ENCODE measurements around the gene PRDM11. TPM values are rescaled to one million over a fixed set of nuclear protein-coding genes. Genes with fewer than 3 reads are reported as not detected.

Gene PRDM11
- total RNA-seq, 1 experiment from 2014 or later, result 14.7 TPM

DNA sequence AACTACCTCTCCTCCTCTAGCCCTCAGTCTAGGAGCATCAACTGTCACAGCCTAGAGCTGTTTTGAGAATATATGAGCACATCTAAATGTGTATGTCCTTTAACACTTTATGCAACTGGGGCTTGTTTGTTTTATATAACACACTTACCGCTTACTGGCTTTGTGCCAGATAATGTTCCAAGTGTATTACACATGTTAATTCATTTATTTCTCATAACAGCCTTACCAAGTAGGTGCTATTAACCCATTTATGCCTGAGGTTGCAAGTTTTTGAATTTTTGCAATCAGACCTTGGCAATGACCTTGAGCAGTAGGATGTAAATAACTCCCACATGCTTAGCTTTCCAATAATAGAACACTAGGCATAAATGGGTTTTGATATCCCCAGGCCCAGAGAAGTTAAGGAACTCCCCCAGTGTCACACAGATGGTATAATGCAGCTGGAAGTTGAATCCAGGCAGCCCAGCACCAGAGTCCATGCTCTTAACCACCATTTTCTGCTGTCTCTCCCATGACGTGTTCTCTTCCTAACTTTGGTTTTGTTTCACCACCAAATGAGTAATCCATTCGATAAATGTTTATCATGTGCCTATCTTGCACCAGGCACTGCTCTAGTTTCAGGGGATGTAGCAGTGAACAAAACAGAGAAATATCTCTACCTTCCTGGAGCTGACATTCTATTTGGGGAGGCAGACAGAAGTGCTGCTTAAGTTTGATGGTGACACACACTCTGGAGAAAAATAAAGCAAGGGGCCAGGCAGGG, 23.1 kb downstream of the PRDM11 start:
- H3K27me3 ChIP-seq, result no peaks in the 10 kb centered on the region
- no peak for DNase-seq
- H3K36me3 ChIP-seq, result no peaks in the 10 kb centered on the region
- no peaks in the 10 kb centered on the region for H3K9me3 ChIP-seq (replicated peaks)
- H3K4me3 ChIP-seq, result no peak overlapping the region
- no peaks in the 10 kb centered on the region for H3K4me1 ChIP-seq
- H3K27ac ChIP-seq, result no peak overlapping the region

DNA sequence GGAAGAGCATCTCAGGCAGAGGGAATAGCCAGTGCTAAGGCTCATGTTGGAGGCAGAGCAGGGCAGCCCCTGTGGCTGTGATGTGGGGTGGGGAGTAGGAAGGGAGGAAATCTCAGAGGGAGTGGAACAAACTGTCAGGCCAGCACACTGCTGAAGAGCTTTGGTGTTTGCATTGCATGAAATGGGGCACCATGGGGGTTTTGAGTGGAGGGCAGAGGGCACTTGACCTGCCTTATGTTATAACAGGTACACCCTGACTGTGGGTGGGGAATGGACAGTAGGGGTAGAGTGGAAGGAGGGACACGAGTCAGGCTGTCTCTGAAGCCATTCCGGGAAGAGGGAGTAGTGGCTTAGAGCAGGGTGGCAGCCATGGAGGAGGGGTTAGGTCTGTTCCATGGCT, 24.0 kb downstream of the PRDM11 start:
- no peaks in the 10 kb centered on the region for H3K4me1 ChIP-seq
- H3K9me3 ChIP-seq (replicated peaks), result no peaks in the 10 kb centered on the region
- no peak overlapping the region for H3K4me3 ChIP-seq
- H3K27me3 ChIP-seq, result no peaks in the 10 kb centered on the region
- H3K36me3 ChIP-seq, result no peaks in the 10 kb centered on the region
- no peak for DNase-seq
- H3K27ac ChIP-seq, result no peak overlapping the region

DNA sequence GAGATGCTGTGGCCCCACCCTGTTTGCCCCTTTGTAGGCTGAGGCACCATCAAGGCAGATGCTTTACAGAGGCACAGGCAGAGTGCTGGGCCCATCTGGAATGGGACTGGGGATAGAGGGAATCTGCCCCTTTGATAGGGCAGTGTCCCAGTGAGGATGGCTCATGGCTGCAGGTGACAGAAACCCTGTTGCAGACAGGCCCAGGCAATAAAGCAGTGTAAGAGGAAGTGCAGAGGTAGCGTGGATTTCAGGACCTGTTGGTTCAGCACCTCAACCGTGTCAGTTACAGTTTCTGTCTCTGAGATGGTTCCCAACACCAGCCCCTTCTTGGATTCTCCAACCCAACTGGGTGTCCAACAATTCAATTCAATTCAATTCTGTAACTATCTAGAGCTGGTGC, 25.1 kb downstream of the PRDM11 start:
- H3K4me1 ChIP-seq, result no peaks in the 10 kb centered on the region
- H3K27me3 ChIP-seq, result no peaks in the 10 kb centered on the region
- DNase-seq, result no peak
- H3K4me3 ChIP-seq, result no peak overlapping the region
- no peaks in the 10 kb centered on the region for H3K9me3 ChIP-seq (replicated peaks)
- no peak overlapping the region for H3K27ac ChIP-seq
- H3K36me3 ChIP-seq, result no peaks in the 10 kb centered on the region

DNA sequence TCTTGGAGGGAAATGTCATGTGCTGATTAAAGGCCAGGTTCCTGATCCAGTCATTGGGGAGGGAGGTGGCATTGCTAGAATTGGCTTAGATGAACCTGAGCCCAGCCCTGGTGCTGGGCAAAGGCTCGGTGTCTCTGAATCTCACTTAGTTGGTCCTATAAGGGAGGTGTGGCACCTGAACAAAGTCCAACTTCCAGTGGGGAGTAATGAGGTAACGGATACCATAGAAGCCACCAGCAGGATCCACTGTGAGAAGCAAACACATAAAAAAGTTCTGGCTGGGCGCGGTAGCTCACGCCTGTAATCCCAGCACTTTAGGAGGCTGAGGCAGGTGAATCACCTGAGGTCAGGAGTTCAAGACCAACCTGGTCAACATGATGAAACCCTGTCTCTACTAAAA, 26.6 kb downstream of the PRDM11 start:
- Histone ChIP-seq H3K4me3 (no peak overlapping the region), H3K27me3 (no peaks in the 10 kb centered on the region), H3K27ac (no peak overlapping the region), H3K9me3 (replicated peaks) (no peaks in the 10 kb centered on the region), H3K4me1 (no peaks in the 10 kb centered on the region; the same call in 1 of the 2 replicates), H3K36me3 (no peaks in the 10 kb centered on the region)
- no peak for DNase-seq

DNA sequence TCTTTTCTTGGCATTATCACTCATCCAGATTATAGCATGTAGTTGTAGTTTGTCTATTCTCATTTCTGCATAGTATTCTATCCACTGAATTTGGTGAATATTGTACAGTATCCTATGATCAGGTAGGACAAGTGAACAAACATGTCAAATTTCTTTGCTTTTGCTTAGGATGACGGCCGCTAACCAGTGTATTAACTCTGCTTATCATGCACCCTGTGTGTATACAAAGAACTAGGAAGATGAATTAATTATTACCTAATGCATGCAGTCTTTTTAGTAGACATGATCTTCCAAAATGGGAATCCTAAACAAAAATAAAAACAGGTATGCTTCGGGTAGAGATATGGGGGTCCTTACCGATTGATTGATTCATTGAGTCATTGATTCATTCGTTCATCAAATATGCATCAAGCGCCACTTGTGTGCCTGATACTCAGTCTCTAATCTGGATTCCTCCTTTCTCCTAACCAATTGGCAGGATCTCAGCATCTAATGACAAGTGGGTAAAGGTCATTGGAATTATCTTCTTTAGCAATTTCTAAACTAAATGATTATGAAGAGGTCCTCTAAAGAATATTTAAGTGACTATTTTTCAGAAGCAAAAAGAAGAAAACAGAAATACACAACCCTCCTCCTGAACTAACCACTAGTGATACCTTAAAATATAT, 27.9 kb downstream of the PRDM11 start:
- no peaks in the 10 kb centered on the region for H3K36me3 ChIP-seq
- no peaks in the 10 kb centered on the region for H3K9me3 ChIP-seq (replicated peaks)
- no peak overlapping the region for H3K27ac ChIP-seq
- DNase-seq, result no peak
- no peaks in the 10 kb centered on the region for H3K27me3 ChIP-seq
- no peak overlapping the region for H3K4me3 ChIP-seq
- peaks cover under 1% of the 10 kb centered on the region; the same call in 1 of the 2 replicates for H3K4me1 ChIP-seq

DNA sequence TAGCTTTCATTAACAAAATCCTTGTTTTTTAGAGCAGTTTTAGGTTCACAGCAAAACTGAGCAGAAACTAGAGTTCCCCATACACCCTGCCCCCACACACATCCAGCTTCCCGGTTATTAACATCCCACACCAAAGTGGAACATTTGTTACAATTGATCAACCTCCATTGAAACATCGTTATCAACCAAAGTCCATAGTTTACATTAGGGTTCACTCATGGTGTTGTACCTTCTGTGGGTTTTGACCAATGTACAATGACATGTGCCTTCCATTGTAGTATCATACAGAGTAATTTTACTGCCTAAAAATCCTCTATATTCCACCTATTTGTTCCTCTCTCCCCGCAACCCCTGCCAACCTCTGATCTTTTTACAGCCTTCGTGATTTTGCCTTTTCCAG, 28.5 kb downstream of the PRDM11 start:
- H3K36me3 ChIP-seq, result no peaks in the 10 kb centered on the region
- no peaks in the 10 kb centered on the region for H3K27me3 ChIP-seq
- no peak for DNase-seq
- no peak overlapping the region for H3K4me3 ChIP-seq
- no peak overlapping the region for H3K27ac ChIP-seq
- peaks cover 6% of the 10 kb centered on the region; the same call in 1 of the 2 replicates for H3K4me1 ChIP-seq
- H3K9me3 ChIP-seq (replicated peaks), result no peaks in the 10 kb centered on the region

DNA sequence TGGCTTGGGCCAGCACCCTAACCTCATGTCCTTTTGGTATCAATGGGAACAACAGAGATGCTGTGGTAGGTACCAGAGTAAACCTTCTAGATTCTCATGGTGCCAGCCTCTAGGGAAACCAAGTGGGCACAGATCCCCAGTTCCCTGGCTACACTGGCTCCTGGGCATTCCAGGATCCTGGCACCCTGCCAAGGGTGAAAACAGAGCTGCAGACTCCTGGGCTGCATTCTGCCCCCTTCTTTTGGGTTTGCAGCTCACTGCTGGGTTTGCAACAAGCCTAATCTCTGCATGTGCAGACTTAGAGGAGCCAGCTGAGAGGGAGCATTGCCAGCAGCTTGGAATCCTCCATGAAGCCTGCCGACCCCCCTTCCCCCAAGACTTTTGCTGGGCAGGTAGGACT, 30.6 kb downstream of the PRDM11 start:
- no peaks in the 10 kb centered on the region for H3K9me3 ChIP-seq (replicated peaks)
- DNase-seq, result peak in 1 of 2 experiments; percentile 36
- no peaks in the 10 kb centered on the region for H3K27me3 ChIP-seq
- H3K4me1 ChIP-seq, result peaks cover 12% of the 10 kb centered on the region; the same call in 1 of the 2 replicates
- no peaks in the 10 kb centered on the region for H3K36me3 ChIP-seq
- no peak overlapping the region for H3K4me3 ChIP-seq
- no peak overlapping the region for H3K27ac ChIP-seq

DNA sequence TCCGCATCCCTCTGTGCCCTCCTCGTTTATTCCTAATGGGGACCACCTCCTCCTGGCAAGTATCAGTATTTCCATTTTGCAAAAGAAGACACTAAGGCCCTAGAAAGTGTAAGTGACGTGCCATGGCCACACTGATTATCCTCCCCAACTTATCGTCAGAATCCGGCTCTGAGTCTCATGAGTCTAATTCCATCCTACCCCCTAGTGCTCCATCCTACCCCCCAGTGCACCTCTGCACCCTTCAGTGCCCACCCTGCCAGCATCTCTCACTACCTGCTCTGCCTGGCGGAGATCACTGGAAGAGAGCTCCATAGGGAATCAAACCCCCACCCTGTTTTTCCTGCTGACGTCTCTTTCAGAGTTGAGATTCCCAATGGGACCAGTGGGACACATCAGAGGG, 31.8 kb downstream of the PRDM11 start:
- H3K27ac ChIP-seq, result no peak overlapping the region
- H3K4me3 ChIP-seq, result no peak overlapping the region
- peaks cover 12% of the 10 kb centered on the region; the same call in 1 of the 2 replicates for H3K4me1 ChIP-seq
- no peak for DNase-seq
- no peaks in the 10 kb centered on the region for H3K9me3 ChIP-seq (replicated peaks)
- H3K27me3 ChIP-seq, result no peaks in the 10 kb centered on the region
- peaks cover under 1% of the 10 kb centered on the region; the same call in 1 of the 2 replicates for H3K36me3 ChIP-seq

DNA sequence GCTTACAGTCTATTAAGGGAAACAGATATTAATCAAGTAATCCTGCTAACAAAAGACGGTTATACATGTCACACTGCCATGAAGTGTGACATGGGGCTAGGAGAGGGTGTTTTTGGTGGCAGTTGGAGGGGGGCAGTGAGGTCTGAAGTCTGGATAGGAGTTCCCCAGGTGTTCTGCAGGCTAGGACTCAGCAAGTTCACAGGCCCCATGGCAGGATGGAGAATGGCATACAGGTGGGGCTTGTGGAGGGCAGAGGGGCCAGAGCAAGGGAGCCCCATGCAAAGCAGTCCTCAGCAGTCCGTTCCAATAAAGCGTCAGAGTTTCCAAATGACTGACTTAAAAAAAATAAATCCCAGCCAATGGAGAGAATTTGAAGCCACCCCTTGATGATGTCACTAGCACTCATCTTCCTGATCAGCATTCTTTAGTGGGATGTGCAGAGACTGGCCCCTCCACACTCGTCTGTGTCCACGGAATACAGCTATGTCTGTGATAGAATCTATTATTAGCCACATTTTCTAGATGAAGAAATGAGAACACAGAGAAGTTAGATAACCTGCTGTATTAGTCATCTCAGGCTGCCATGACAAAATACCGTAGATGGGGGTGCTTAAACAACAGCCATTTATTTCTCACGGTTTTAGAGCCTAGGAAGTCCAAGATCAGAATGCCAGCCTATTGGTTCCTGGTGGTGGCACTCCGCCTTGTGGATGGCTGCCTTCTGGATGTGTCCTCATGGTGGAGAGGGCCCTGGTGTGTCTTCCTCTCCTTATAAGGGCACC, 32.6 kb downstream of the PRDM11 start:
- Histone ChIP-seq H3K27me3 (no peaks in the 10 kb centered on the region), H3K36me3 (peaks cover 10% of the 10 kb centered on the region; the same call in 1 of the 2 replicates), H3K9me3 (replicated peaks) (no peaks in the 10 kb centered on the region), H3K4me1 (peaks cover 12% of the 10 kb centered on the region; the same call in 1 of the 2 replicates), H3K4me3 (no peak overlapping the region), H3K27ac (no peak overlapping the region)
- no peak for DNase-seq

DNA sequence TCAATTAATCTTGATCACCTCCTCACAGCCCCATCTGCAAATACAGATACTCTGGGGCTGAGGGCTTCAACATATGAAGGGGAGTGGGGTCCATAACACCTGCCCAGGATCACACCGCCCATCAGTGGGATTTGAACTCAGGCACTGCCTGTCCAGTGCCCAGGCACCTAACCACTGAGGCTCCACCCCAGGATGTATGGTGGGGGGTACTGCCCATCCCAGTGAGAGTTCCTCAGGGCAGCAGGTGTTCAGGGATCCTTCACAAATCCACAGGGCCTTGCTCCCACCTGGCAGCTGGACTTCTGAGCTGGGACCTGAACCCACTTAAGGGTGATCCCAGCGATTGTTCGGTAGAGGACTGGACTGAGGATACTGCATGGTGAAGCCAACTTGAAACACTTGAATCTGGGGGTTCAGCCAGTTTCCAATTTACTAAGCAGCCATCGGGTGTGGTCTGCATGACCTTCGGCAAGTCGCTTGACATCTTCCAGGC, 33.3 kb downstream of the PRDM11 start:
- Histone ChIP-seq H3K9me3 (replicated peaks) (no peaks in the 10 kb centered on the region), H3K4me1 (peaks cover 12% of the 10 kb centered on the region; the same call in 1 of the 2 replicates), H3K36me3 (peaks cover 11% of the 10 kb centered on the region; the same call in 1 of the 2 replicates), H3K27ac (peak overlapping the region; percentile 45; the same call in 1 of the 2 replicates), H3K27me3 (no peaks in the 10 kb centered on the region), H3K4me3 (peak overlapping the region; percentile 83)
- DNase-seq, result peak in 1 of 2 experiments; percentile 24

DNA sequence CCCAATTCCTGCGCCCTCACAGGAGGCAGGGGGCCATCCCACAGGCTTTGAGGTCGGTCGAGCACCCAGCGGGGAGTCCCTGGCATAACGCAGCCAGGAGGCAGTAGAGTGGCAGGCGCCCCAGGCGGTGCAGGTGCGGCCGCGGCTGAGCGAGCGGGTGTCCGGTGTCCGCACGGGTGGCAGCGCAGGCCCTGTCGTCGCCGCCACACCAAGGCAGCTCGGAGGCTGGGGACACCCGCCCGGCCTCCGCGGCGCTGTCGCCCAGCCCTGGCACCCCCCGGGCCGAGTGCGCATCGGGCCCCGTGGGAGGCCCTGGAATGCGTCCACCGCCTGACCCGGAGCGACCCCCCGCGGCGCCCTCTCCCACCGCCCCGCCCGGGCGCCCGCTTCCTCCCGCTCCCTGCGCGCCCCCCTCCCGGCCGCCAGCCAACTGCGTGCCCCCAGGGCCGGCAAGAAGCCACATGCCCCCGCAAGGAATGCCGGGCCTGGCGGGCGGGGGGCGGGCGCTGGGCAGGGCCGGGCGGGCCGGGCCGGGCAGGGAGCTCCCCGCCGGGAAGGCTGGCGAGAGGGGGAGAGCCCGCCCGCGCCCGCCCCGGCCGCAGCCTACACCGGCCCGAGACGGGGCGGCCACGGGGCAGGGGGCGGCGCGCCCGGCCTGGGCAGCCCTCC, 33.9 kb downstream of the PRDM11 start:
- DNase-seq, result peak; percentile 83 to 85
- no peaks in the 10 kb centered on the region for H3K27me3 ChIP-seq
- peaks cover 11% of the 10 kb centered on the region; the same call in 1 of the 2 replicates for H3K36me3 ChIP-seq
- H3K9me3 ChIP-seq (replicated peaks), result no peaks in the 10 kb centered on the region
- peaks cover 12% of the 10 kb centered on the region; the same call in 1 of the 2 replicates for H3K4me1 ChIP-seq
- peak overlapping the region; percentile 91 for H3K27ac ChIP-seq
- H3K4me3 ChIP-seq, result peak overlapping the region; percentile 83

DNA sequence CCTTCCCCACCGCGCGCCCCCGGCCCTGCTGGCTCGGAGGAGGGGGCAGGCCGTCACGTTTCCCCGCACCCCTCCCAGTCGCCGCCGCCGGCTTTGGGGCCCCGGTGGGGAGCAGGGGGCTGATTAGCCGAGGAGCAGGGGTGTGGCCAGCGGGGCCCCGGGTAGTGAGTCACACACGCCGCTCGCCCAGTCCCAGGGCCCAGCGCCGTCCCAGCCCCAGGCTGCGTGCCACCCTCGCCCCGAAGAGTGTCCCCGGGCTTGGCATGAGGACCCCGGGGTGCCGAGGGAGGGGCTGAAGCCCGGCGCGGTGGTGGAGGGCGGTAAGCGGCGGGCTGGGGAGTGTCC, 34.4 kb downstream of the PRDM11 start:
- DNase-seq, result peak; percentile 84 to 86
- Histone ChIP-seq H3K4me3 (peak overlapping the region; percentile 83), H3K9me3 (replicated peaks) (no peaks in the 10 kb centered on the region), H3K4me1 (peaks cover 12% of the 10 kb centered on the region; the same call in 1 of the 2 replicates), H3K27ac (peak overlapping the region; percentile 91), H3K36me3 (peaks cover 11% of the 10 kb centered on the region; the same call in 1 of the 2 replicates), H3K27me3 (no peaks in the 10 kb centered on the region)

DNA sequence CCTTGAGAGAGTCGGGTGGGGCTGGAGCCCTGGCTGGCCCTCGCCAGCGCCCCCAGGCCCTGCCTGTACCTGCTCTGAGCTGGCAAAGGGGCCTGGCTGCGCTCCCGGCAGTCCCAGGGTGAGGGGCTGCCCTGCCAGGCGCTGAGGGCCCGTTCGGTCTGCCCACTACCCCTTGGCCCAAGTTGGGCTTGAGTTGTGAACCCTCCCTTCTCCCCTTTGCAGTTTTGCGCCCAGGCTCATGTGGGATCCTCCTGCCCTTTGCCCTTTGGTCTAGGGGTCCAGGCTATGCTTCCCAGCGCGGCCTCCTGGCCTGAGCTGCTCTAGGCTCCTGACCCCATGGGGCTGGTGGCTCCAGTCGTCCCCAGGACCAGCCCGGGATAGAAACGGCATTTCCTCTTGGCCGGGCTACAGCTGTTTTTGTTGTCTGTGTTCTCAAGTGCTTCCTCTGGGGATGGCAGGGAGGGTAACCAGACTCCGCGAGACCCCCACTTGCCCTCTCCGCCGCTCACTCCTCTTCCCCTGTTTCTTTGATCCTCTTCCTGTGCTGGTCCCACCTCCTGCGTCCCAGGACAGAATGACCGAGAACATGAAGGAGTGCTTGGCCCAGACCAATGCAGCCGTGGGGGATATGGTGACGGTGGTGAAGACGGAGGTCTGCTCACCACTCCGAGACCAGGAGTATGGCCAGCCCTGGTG, 34.9 kb downstream of the PRDM11 start:
- Histone ChIP-seq H3K4me1 (peaks cover 12% of the 10 kb centered on the region; the same call in 1 of the 2 replicates), H3K36me3 (peaks cover 11% of the 10 kb centered on the region; the same call in 1 of the 2 replicates), H3K9me3 (replicated peaks) (no peaks in the 10 kb centered on the region), H3K4me3 (peak overlapping the region; percentile 83), H3K27me3 (no peaks in the 10 kb centered on the region), H3K27ac (peak overlapping the region; percentile 91)
- DNase-seq, result peak; percentile 49 to 65

Measured in SJCRH30 (cell line).